ENCODE results near the gene AKNA. TPM values are rescaled to one million over a fixed set of nuclear protein-coding genes. Genes with fewer than 3 reads are reported as not detected.

The AKNA gene
- total RNA-seq, 1 experiment from 2014 or later, result 29.3 TPM

DNA sequence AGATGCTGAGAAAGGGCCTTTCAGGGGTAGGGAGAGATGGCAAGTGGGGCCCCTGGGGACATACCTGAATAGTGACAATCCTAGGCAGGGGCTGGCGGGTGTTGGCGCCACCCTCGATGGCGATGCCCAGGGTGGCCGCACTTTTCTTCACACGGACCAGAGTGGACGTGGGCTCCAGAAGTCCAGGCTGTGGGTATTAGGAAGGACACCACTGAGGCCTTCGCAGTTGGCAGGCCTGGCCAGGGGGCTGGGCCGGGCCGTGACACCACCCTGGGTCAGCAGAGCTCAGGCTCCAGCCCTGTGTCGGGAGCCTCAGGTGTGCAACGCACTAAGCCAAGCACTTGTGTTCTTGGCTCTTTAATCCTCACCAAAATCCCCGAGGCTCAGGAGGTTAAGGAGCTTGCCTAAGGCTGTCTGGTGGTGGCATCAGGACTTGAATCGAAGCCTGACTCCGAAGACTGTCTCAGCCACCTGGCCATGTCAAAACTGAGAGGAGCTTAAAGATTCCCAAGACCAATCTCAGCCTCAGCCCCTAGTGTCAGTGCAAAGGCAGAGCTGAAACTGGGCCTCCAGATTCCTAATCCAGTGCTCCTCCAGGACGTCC lies 15.5 kb upstream of the AKNA start:
- CTCF ChIA-PET, result interaction anchor here (0.5 to 2.4 kb wide), 5 partner anchors 52 to 278 kb away, joined by 3 to 17 read pairs (median 4); no protein-coding TSS in a partner anchor
- no peaks in the 10 kb centered on the region for H3K27me3 Mint-ChIP-seq (ENCODE audit: low read depth)
- DNase-seq (ENCODE audit: low spot score), result no peak
- no peak overlapping the region for H3K4me3 Mint-ChIP-seq
- H3K27ac Mint-ChIP-seq, result no peak overlapping the region
- no peaks in the 10 kb centered on the region for H3K9me3 Mint-ChIP-seq
- TF ChIP-seq FOXP1 (CRISPR knock-in tag; IDR thresholded peaks at IDR 0.05; ENCODE audit: borderline replicate concordance) (no peak), NR2C2 (CRISPR knock-in tag; IDR thresholded peaks at IDR 0.05) (no peak), ZNF263 (CRISPR knock-in tag; IDR thresholded peaks at IDR 0.05; ENCODE audit: low read depth) (no peak), NFE2L1 (CRISPR knock-in tag; IDR thresholded peaks at IDR 0.05) (no peak), TEAD1 (CRISPR knock-in tag; IDR thresholded peaks at IDR 0.05) (no peak), OVOL2 (CRISPR knock-in tag; IDR thresholded peaks at IDR 0.05; ENCODE audit: borderline replicate concordance) (no peak), ATF1 (CRISPR knock-in tag; IDR thresholded peaks at IDR 0.05) (no peak), ZNF317 (CRISPR knock-in tag; IDR thresholded peaks at IDR 0.05; ENCODE audit: borderline replicate concordance, low read depth) (no peak), ZNF138 (CRISPR knock-in tag; conservative IDR thresholded peaks at IDR 0.05) (no peak)
- TF ChIP-seq, protein P1, sequence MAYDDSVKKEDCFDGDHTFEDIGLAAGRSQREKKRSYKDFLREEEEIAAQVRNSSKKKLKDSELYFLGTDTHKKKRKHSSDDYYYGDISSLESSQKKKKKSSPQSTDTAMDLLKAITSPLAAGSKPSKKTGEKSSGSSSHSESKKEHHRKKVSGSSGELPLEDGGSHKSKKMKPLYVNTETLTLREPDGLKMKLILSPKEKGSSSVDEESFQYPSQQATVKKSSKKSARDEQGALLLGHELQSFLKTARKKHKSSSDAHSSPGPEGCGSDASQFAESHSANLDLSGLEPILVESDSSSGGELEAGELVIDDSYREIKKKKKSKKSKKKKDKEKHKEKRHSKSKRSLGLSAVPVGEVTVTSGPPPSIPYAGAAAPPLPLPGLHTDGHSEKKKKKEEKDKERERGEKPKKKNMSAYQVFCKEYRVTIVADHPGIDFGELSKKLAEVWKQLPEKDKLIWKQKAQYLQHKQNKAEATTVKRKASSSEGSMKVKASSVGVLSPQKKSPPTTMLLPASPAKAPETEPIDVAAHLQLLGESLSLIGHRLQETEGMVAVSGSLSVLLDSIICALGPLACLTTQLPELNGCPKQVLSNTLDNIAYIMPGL (CRISPR knock-in tag; IDR thresholded peaks at IDR 0.05), result no peak
- TF ChIP-seq, protein P2, sequence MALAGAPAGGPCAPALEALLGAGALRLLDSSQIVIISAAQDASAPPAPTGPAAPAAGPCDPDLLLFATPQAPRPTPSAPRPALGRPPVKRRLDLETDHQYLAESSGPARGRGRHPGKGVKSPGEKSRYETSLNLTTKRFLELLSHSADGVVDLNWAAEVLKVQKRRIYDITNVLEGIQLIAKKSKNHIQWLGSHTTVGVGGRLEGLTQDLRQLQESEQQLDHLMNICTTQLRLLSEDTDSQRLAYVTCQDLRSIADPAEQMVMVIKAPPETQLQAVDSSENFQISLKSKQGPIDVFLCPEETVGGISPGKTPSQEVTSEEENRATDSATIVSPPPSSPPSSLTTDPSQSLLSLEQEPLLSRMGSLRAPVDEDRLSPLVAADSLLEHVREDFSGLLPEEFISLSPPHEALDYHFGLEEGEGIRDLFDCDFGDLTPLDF (CRISPR knock-in tag; IDR thresholded peaks at IDR 0.05), result no peak
- TF ChIP-seq, protein P3, sequence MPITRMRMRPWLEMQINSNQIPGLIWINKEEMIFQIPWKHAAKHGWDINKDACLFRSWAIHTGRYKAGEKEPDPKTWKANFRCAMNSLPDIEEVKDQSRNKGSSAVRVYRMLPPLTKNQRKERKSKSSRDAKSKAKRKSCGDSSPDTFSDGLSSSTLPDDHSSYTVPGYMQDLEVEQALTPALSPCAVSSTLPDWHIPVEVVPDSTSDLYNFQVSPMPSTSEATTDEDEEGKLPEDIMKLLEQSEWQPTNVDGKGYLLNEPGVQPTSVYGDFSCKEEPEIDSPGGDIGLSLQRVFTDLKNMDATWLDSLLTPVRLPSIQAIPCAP (CRISPR knock-in tag; IDR thresholded peaks at IDR 0.05), result no peak
- peaks cover 12% of the 10 kb centered on the region for H3K4me1 Mint-ChIP-seq
- no peak for ATAC-seq
- no peaks in the 10 kb centered on the region for H3K36me3 Mint-ChIP-seq
- POLR2A ChIA-PET, result no interaction called here

DNA sequence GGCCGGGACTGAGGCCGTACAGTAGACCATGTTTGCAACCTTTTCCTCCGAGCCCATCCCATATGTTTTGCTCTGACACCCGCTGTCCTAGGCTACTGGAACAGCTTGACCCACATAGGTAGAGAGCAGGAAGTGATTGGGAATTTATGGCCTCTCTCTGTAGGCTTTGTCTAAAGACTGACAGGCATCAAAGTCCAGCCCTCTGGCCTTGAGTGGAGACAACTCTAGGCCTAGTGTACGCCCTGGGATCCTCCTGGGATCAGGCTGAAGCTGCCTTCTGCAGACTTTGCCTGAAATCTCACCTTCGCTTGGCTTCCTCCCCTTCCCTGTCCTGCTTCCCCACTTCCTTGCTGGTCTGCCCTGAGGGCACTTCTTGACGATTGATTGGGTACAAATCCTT lies 13.6 kb upstream of the AKNA start:
- H3K9me3 Mint-ChIP-seq, result no peaks in the 10 kb centered on the region
- no peak for ATAC-seq
- CTCF ChIA-PET, result interaction anchor here (1.2 to 2.5 kb wide), 2 partner anchors 18 to 62 kb away, joined by 3 to 8 read pairs; no protein-coding TSS in a partner anchor
- no peak for DNase-seq (ENCODE audit: low spot score)
- peaks cover 24% of the 10 kb centered on the region for H3K4me1 Mint-ChIP-seq
- no peaks in the 10 kb centered on the region for H3K27me3 Mint-ChIP-seq (ENCODE audit: low read depth)
- no peaks in the 10 kb centered on the region for H3K36me3 Mint-ChIP-seq
- no peak overlapping the region for H3K4me3 Mint-ChIP-seq
- POLR2A ChIA-PET, result no interaction called here
- no peak overlapping the region for H3K27ac Mint-ChIP-seq
- TF ChIP-seq, protein P4, sequence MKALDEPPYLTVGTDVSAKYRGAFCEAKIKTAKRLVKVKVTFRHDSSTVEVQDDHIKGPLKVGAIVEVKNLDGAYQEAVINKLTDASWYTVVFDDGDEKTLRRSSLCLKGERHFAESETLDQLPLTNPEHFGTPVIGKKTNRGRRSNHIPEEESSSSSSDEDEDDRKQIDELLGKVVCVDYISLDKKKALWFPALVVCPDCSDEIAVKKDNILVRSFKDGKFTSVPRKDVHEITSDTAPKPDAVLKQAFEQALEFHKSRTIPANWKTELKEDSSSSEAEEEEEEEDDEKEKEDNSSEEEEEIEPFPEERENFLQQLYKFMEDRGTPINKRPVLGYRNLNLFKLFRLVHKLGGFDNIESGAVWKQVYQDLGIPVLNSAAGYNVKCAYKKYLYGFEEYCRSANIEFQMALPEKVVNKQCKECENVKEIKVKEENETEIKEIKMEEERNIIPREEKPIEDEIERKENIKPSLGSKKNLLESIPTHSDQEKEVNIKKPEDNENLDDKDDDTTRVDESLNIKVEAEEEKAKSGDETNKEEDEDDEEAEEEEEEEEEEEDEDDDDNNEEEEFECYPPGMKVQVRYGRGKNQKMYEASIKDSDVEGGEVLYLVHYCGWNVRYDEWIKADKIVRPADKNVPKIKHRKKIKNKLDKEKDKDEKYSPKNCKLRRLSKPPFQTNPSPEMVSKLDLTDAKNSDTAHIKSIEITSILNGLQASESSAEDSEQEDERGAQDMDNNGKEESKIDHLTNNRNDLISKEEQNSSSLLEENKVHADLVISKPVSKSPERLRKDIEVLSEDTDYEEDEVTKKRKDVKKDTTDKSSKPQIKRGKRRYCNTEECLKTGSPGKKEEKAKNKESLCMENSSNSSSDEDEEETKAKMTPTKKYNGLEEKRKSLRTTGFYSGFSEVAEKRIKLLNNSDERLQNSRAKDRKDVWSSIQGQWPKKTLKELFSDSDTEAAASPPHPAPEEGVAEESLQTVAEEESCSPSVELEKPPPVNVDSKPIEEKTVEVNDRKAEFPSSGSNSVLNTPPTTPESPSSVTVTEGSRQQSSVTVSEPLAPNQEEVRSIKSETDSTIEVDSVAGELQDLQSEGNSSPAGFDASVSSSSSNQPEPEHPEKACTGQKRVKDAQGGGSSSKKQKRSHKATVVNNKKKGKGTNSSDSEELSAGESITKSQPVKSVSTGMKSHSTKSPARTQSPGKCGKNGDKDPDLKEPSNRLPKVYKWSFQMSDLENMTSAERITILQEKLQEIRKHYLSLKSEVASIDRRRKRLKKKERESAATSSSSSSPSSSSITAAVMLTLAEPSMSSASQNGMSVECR (CRISPR knock-in tag; IDR thresholded peaks at IDR 0.05; ENCODE audit: borderline replicate concordance), result no peak
- TF ChIP-seq ZNF671 (CRISPR knock-in tag; IDR thresholded peaks at IDR 0.05) (no peak), KAT7 (CRISPR knock-in tag; IDR thresholded peaks at IDR 0.05; ENCODE audit: borderline replicate concordance) (no peak), ZBTB21 (CRISPR knock-in tag; IDR thresholded peaks at IDR 0.05; ENCODE audit: borderline replicate concordance) (no peak), ATF1 (CRISPR knock-in tag; IDR thresholded peaks at IDR 0.05) (no peak), JUN (CRISPR knock-in tag; IDR thresholded peaks at IDR 0.05) (no peak)
- TF ChIP-seq, protein P2 (CRISPR knock-in tag; IDR thresholded peaks at IDR 0.05), result no peak
